Measurements from ENCODE around the gene IL17RD.

DNA sequence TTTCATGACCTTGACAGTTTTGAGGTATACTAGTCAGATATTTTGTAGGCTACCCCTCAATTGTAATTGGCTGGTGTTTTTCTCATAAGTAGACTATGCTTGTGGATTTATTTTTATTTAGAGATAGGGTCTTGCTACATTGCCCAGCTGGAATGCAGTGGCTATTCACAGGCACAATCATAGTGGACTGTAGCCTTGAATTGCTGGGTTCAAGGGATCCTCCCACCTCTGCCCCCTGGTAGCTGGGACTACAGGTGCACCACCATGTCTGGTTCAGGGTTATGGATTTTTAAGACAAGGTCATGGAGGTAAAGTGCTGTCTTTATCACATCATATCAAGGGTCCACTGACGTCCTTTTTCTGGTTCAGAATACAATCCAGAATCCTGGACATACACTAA, 10.9 kb upstream of the IL17RD start:
- TF ChIP-seq TFCP2L1 (CRISPR knock-in tag; IDR thresholded peaks at IDR 0.05), result no peak
- no peak for TF ChIP-seq POLR2A (IDR thresholded peaks at IDR 0.05; ENCODE audit: low read length)
- TF ChIP-seq CHD2 (IDR thresholded peaks at IDR 0.05; ENCODE audit: low read length, partially characterized antibody), result no peak
- TF ChIP-seq, protein P1, sequence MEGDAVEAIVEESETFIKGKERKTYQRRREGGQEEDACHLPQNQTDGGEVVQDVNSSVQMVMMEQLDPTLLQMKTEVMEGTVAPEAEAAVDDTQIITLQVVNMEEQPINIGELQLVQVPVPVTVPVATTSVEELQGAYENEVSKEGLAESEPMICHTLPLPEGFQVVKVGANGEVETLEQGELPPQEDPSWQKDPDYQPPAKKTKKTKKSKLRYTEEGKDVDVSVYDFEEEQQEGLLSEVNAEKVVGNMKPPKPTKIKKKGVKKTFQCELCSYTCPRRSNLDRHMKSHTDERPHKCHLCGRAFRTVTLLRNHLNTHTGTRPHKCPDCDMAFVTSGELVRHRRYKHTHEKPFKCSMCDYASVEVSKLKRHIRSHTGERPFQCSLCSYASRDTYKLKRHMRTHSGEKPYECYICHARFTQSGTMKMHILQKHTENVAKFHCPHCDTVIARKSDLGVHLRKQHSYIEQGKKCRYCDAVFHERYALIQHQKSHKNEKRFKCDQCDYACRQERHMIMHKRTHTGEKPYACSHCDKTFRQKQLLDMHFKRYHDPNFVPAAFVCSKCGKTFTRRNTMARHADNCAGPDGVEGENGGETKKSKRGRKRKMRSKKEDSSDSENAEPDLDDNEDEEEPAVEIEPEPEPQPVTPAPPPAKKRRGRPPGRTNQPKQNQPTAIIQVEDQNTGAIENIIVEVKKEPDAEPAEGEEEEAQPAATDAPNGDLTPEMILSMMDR (IDR thresholded peaks at IDR 0.05), result no peak
